Measurements from ENCODE around the gene EPHB6.

EPHB6 gene

GRCh38 chr7:142882338-142882678 is 27.4 kb downstream of the EPHB6 start:
- H3K4me3 ChIP-seq (ENCODE audit: low read length) = no peak overlapping the region
- no peaks in the 10 kb centered on the region for H3K9me3 ChIP-seq (ENCODE audit: insufficient read depth, low read depth, low read length)
- H3K4me1 ChIP-seq (ENCODE audit: insufficient read depth, low read length) = no peaks in the 10 kb centered on the region
- no peak overlapping the region for H3K9ac ChIP-seq (ENCODE audit: low read depth, low read length)
- H3K27ac ChIP-seq (ENCODE audit: low read length) = no peak overlapping the region
- H3K27me3 ChIP-seq (ENCODE audit: insufficient read depth, low read length) = no peaks in the 10 kb centered on the region; the same call in 1 of the 2 replicates
- no peaks in the 10 kb centered on the region for H3K36me3 ChIP-seq (ENCODE audit: insufficient read depth, low read depth, low read length)

- H3K27ac ChIP-seq (ENCODE audit: low read length) = no peak overlapping the region
- H3K9me3 ChIP-seq (ENCODE audit: insufficient read depth, low read depth, low read length) = no peaks in the 10 kb centered on the region
- no peaks in the 10 kb centered on the region for H3K4me1 ChIP-seq (ENCODE audit: insufficient read depth, low read length)
- H3K9ac ChIP-seq (ENCODE audit: low read depth, low read length) = no peak overlapping the region
- H3K4me3 ChIP-seq (ENCODE audit: low read length) = no peak overlapping the region
- H3K36me3 ChIP-seq (ENCODE audit: insufficient read depth, low read depth, low read length) = no peaks in the 10 kb centered on the region
- no peaks in the 10 kb centered on the region; the same call in 1 of the 2 replicates for H3K27me3 ChIP-seq (ENCODE audit: insufficient read depth, low read length)
Observed at GRCh38 chr7:142883145-142883544, 28.3 kb downstream of the EPHB6 start.

- Histone ChIP-seq H3K27me3 (ENCODE audit: insufficient read depth, low read length) (no peaks in the 10 kb centered on the region; the same call in 1 of the 2 replicates), H3K36me3 (ENCODE audit: insufficient read depth, low read depth, low read length) (no peaks in the 10 kb centered on the region), H3K27ac (ENCODE audit: low read length) (no peak overlapping the region), H3K9me3 (ENCODE audit: insufficient read depth, low read depth, low read length) (no peaks in the 10 kb centered on the region), H3K9ac (ENCODE audit: low read depth, low read length) (no peak overlapping the region), H3K4me3 (ENCODE audit: low read length) (no peak overlapping the region), H3K4me1 (ENCODE audit: insufficient read depth, low read length) (no peaks in the 10 kb centered on the region)
Observed at GRCh38 chr7:142883571-142884285, 28.9 kb downstream of the EPHB6 start.

- H3K9ac ChIP-seq (ENCODE audit: low read depth, low read length) = no peak overlapping the region
- H3K27me3 ChIP-seq (ENCODE audit: insufficient read depth, low read length) = no peaks in the 10 kb centered on the region; the same call in 1 of the 2 replicates
- H3K4me1 ChIP-seq (ENCODE audit: insufficient read depth, low read length) = no peaks in the 10 kb centered on the region
- H3K9me3 ChIP-seq (ENCODE audit: insufficient read depth, low read depth, low read length) = no peaks in the 10 kb centered on the region
- H3K36me3 ChIP-seq (ENCODE audit: insufficient read depth, low read depth, low read length) = no peaks in the 10 kb centered on the region
- H3K4me3 ChIP-seq (ENCODE audit: low read length) = no peak overlapping the region
- no peak overlapping the region for H3K27ac ChIP-seq (ENCODE audit: low read length)
Observed at GRCh38 chr7:142884286-142884640, 29.4 kb downstream of the EPHB6 start.

- Histone ChIP-seq H3K9me3 (ENCODE audit: insufficient read depth, low read depth, low read length) (no peaks in the 10 kb centered on the region), H3K36me3 (ENCODE audit: insufficient read depth, low read depth, low read length) (no peaks in the 10 kb centered on the region), H3K4me3 (ENCODE audit: low read length) (no peak within 1 kb of the TSS), H3K4me1 (ENCODE audit: insufficient read depth, low read length) (no peaks in the 10 kb centered on the region), H3K27me3 (ENCODE audit: insufficient read depth, low read length) (no peaks in the 10 kb centered on the region; the same call in 1 of the 2 replicates), H3K9ac (ENCODE audit: low read depth, low read length) (no peak within 1 kb of the TSS), H3K27ac (ENCODE audit: low read length) (no peak within 1 kb of the TSS)
Observed at GRCh38 chr7:142885311-142886230, 30.7 kb downstream of the EPHB6 start, which contains the start of gene TRPV6. Gene TRPV6, minus strand, starts transcription at chr7:142885745.

GRCh38 chr7:142886866-142887265 is 32.0 kb downstream of the EPHB6 start:
- Histone ChIP-seq H3K4me1 (ENCODE audit: insufficient read depth, low read length) (no peaks in the 10 kb centered on the region), H3K27ac (ENCODE audit: low read length) (no peak overlapping the region)

GRCh38 chr7:142887282-142888015 is 32.6 kb downstream of the EPHB6 start:
- no peaks in the 10 kb centered on the region for H3K36me3 ChIP-seq (ENCODE audit: insufficient read depth, low read depth, low read length)
- no peaks in the 10 kb centered on the region; the same call in 1 of the 2 replicates for H3K27me3 ChIP-seq (ENCODE audit: insufficient read depth, low read length)
- no peak overlapping the region for H3K4me3 ChIP-seq (ENCODE audit: low read length)
- H3K9ac ChIP-seq (ENCODE audit: low read depth, low read length) = no peak overlapping the region
- no peak overlapping the region for H3K27ac ChIP-seq (ENCODE audit: low read length)
- H3K9me3 ChIP-seq (ENCODE audit: insufficient read depth, low read depth, low read length) = no peaks in the 10 kb centered on the region
- H3K4me1 ChIP-seq (ENCODE audit: insufficient read depth, low read length) = no peaks in the 10 kb centered on the region

More at GRCh38 chr7:142886866-142887265, 32.0 kb downstream of the EPHB6 start:
- no peak overlapping the region for H3K9ac ChIP-seq (ENCODE audit: low read depth, low read length)
- H3K9me3 ChIP-seq (ENCODE audit: insufficient read depth, low read depth, low read length) = no peaks in the 10 kb centered on the region
- no peak overlapping the region for H3K4me3 ChIP-seq (ENCODE audit: low read length)
- H3K36me3 ChIP-seq (ENCODE audit: insufficient read depth, low read depth, low read length) = no peaks in the 10 kb centered on the region
- H3K27me3 ChIP-seq (ENCODE audit: insufficient read depth, low read length) = no peaks in the 10 kb centered on the region; the same call in 1 of the 2 replicates

GRCh38 chr7:142889816-142890215 is 34.9 kb downstream of the EPHB6 start:
- no peaks in the 10 kb centered on the region for H3K27me3 ChIP-seq (ENCODE audit: insufficient read depth, low read length)
- no peak overlapping the region for H3K4me3 ChIP-seq (ENCODE audit: low read length)
- H3K9ac ChIP-seq (ENCODE audit: low read depth, low read length) = no peak overlapping the region
- H3K36me3 ChIP-seq (ENCODE audit: insufficient read depth, low read depth, low read length) = no peaks in the 10 kb centered on the region
- no peak overlapping the region for H3K27ac ChIP-seq (ENCODE audit: low read length)
- no peaks in the 10 kb centered on the region for H3K4me1 ChIP-seq (ENCODE audit: insufficient read depth, low read length)
- H3K9me3 ChIP-seq (ENCODE audit: insufficient read depth, low read depth, low read length) = no peaks in the 10 kb centered on the region

- Histone ChIP-seq H3K27me3 (ENCODE audit: insufficient read depth, low read length) (no peaks in the 10 kb centered on the region), H3K36me3 (ENCODE audit: insufficient read depth, low read depth, low read length) (no peaks in the 10 kb centered on the region), H3K27ac (ENCODE audit: low read length) (no peak overlapping the region), H3K4me3 (ENCODE audit: low read length) (no peak overlapping the region), H3K9me3 (ENCODE audit: insufficient read depth, low read depth, low read length) (no peaks in the 10 kb centered on the region), H3K9ac (ENCODE audit: low read depth, low read length) (no peak overlapping the region), H3K4me1 (ENCODE audit: insufficient read depth, low read length) (no peaks in the 10 kb centered on the region)
Observed at GRCh38 chr7:142890874-142891485, 36.1 kb downstream of the EPHB6 start.

GRCh38 chr7:142891490-142892082 is 36.7 kb downstream of the EPHB6 start:
- no peaks in the 10 kb centered on the region for H3K36me3 ChIP-seq (ENCODE audit: insufficient read depth, low read depth, low read length)
- H3K4me3 ChIP-seq (ENCODE audit: low read length) = no peak overlapping the region
- H3K9me3 ChIP-seq (ENCODE audit: insufficient read depth, low read depth, low read length) = no peaks in the 10 kb centered on the region
- no peaks in the 10 kb centered on the region for H3K27me3 ChIP-seq (ENCODE audit: insufficient read depth, low read length)
- no peak overlapping the region for H3K27ac ChIP-seq (ENCODE audit: low read length)
- H3K9ac ChIP-seq (ENCODE audit: low read depth, low read length) = no peak overlapping the region
- no peaks in the 10 kb centered on the region for H3K4me1 ChIP-seq (ENCODE audit: insufficient read depth, low read length)

GRCh38 chr7:142892951-142893350 is 38.1 kb downstream of the EPHB6 start:
- H3K36me3 ChIP-seq (ENCODE audit: insufficient read depth, low read depth, low read length) = no peaks in the 10 kb centered on the region
- H3K4me1 ChIP-seq (ENCODE audit: insufficient read depth, low read length) = no peaks in the 10 kb centered on the region
- no peak overlapping the region for H3K27ac ChIP-seq (ENCODE audit: low read length)
- H3K4me3 ChIP-seq (ENCODE audit: low read length) = no peak overlapping the region
- H3K9me3 ChIP-seq (ENCODE audit: insufficient read depth, low read depth, low read length) = no peaks in the 10 kb centered on the region
- no peak overlapping the region for H3K9ac ChIP-seq (ENCODE audit: low read depth, low read length)
- H3K27me3 ChIP-seq (ENCODE audit: insufficient read depth, low read length) = no peaks in the 10 kb centered on the region
